IMR-90 (cell line): ENCODE data around the gene PEF1. TPM values are rescaled to one million over a fixed set of nuclear protein-coding genes. Genes with fewer than 3 reads are reported as not detected.

Experiments
- ATAC-seq: fragments of 200-7000 bp; cut with Tn5 transposase; 2 replicates; pipeline ENCODE4 v1.9.1; 2020; ENCODE audit warnings: low read depth, mild to moderate bottlenecking, moderate library complexity
- BruUV-seq: library from RNA; stranded (reverse); fragments of 400-500 nt; replicated peaks from 2 replicates; lab custom pipeline; 2021; lab: Mats Ljungman, UMichigan
- CTCF ChIA-PET: fragments of 300-600 bp; formaldehyde crosslinking; extraction: SDS; loops from one replicate; lab custom pipeline; 2021; ENCODE audit warnings: antibody characterized with exemption; lab: Yijun Ruan, JAX
- POLR2A ChIA-PET: fragments of 300-600 bp; sonication (Branson Sonifier 250); formaldehyde crosslinking; loops from one replicate; lab custom pipeline; 2022; ENCODE audit warnings: antibody characterized with exemption; ENCODE audit not compliant: unreplicated experiment; lab: Charles Lee
- DNase-seq: peaks from one replicate; pipeline ENCODE4 v3.0.0; 2013
- H2AFZ ChIP-seq: replicated peaks from 2 replicates; pipeline ENCODE3; 2013; ENCODE audit warnings: low read length, mild to moderate bottlenecking; ENCODE audit not compliant: poor library complexity
- H2AK5ac ChIP-seq: 2 replicates; pipeline ENCODE4 v1.6.1; 2013; ENCODE audit warnings: low read depth, low read length, inconsistent platforms
- H2AK9ac ChIP-seq: replicated peaks from 2 replicates; pipeline ENCODE3; 2013; ENCODE audit warnings: mild to moderate bottlenecking, low read depth, low read length, moderate library complexity; ENCODE audit not compliant: poor library complexity
- H2BK120ac ChIP-seq: 2 replicates; pipeline ENCODE4 v1.6.1; 2013; ENCODE audit warnings: low read depth, low read length, inconsistent platforms
- H2BK15ac ChIP-seq: 3 replicates; pipeline ENCODE4 v1.6.1; 2013; ENCODE audit warnings: low read depth, low read length, inconsistent platforms
- H2BK20ac ChIP-seq: 2 replicates; pipeline ENCODE4 v1.6.1; 2013; ENCODE audit warnings: low read depth, mild to moderate bottlenecking, inconsistent platforms, low read length, moderate library complexity
- H2BK5ac ChIP-seq: 2 replicates; pipeline ENCODE4 v1.6.1; 2013; ENCODE audit warnings: mild to moderate bottlenecking, low read depth, low read length, inconsistent platforms; ENCODE audit not compliant: poor library complexity, severe bottlenecking
- H3K14ac ChIP-seq: replicated peaks from 2 replicates; pipeline ENCODE4 v1.6.1; 2013; ENCODE audit warnings: low read depth, low read length, inconsistent platforms
- H3K18ac ChIP-seq: 2 replicates; pipeline ENCODE4 v1.6.1; 2013; ENCODE audit warnings: low read depth, low read length, control low read depth
- H3K23ac ChIP-seq: 2 replicates; pipeline ENCODE4 v1.6.1; 2013; ENCODE audit warnings: low read depth, low read length, inconsistent platforms
- H3K27ac ChIP-seq: 2 replicates; pipeline ENCODE4 v1.5.1; 2013; ENCODE audit warnings: mild to moderate bottlenecking, control low read depth, low read length; ENCODE audit not compliant: insufficient read depth
- H3K27me3 ChIP-seq: 2 replicates; pipeline ENCODE4 v1.6.1; 2013; ENCODE audit warnings: low read length; ENCODE audit not compliant: control insufficient read depth, insufficient read depth
- H3K36me3 ChIP-seq: 2 replicates; pipeline ENCODE4 v1.6.1; 2013; ENCODE audit warnings: low read length, mixed read lengths; ENCODE audit not compliant: control insufficient read depth, insufficient read depth
- H3K4ac ChIP-seq: 2 replicates; pipeline ENCODE4 v1.6.1; 2013; ENCODE audit warnings: low read depth, low read length, inconsistent platforms
- H3K4me1 ChIP-seq: 2 replicates; pipeline ENCODE4 v1.6.1; 2013; ENCODE audit warnings: low read length, mixed read lengths; ENCODE audit not compliant: control insufficient read depth, insufficient read depth
- H3K4me2 ChIP-seq: 2 replicates; pipeline ENCODE4 v1.6.1; 2013; ENCODE audit warnings: low read depth, mild to moderate bottlenecking, control low read depth, low read length, moderate library complexity
- H3K4me3 ChIP-seq: 2 replicates; pipeline ENCODE4 v1.5.1; 2013; ENCODE audit warnings: low read depth, mild to moderate bottlenecking, control low read depth, low read length, moderate library complexity; ENCODE audit not compliant: insufficient read depth
- H3K56ac ChIP-seq: 2 replicates; pipeline ENCODE4 v1.6.1; 2013; ENCODE audit warnings: low read length, inconsistent platforms; ENCODE audit not compliant: insufficient read depth; ENCODE audit errors: extremely low read depth
- H3K79me1 ChIP-seq, 2 experiments: 2 replicates each; pipeline ENCODE4 v1.6.1; 2013; ENCODE audit warnings: low read length in 2 of 2, inconsistent platforms in 1 of 2, low read depth in 1 of 2
- H3K9ac ChIP-seq: 2 replicates; pipeline ENCODE4 v1.6.1; 2013; ENCODE audit warnings: low read depth, low read length, control low read depth
- H3K9me1 ChIP-seq: 2 replicates; pipeline ENCODE4 v1.6.1; 2013; ENCODE audit warnings: low read length, inconsistent platforms; ENCODE audit not compliant: insufficient read depth
- H3K9me3 ChIP-seq: 2 replicates; pipeline ENCODE4 v1.6.1; 2013; ENCODE audit warnings: low read length; ENCODE audit not compliant: control insufficient read depth, insufficient read depth
- H4K20me1 ChIP-seq: 2 replicates; pipeline ENCODE4 v1.6.1; 2013; ENCODE audit warnings: low read length, inconsistent platforms; ENCODE audit not compliant: insufficient read depth
- H4K5ac ChIP-seq: 2 replicates; pipeline ENCODE4 v1.6.1; 2013; ENCODE audit warnings: mild to moderate bottlenecking, low read depth, low read length, control low read depth
- H4K8ac ChIP-seq, 2 experiments: 2 replicates each; pipeline ENCODE4 v1.6.1; 2013; ENCODE audit warnings: low read depth in 2 of 2, low read length in 2 of 2, control low read depth in 1 of 2, inconsistent platforms in 1 of 2
- H4K91ac ChIP-seq: 2 replicates; pipeline ENCODE4 v1.6.1; 2013; ENCODE audit warnings: low read depth, low read length, inconsistent platforms; ENCODE audit not compliant: insufficient read depth
- MAZ ChIP-seq: IDR thresholded peaks from 2 replicates; pipeline ENCODE4 v1.6.1; 2012; ENCODE audit warnings: low read depth, mild to moderate bottlenecking, low read length, improper control_type of control experiment, moderate library complexity, borderline replicate concordance
- MXI1 ChIP-seq: IDR thresholded peaks from 2 replicates; pipeline ENCODE4 v1.6.1; 2012; ENCODE audit warnings: low read depth, mild to moderate bottlenecking, low read length, moderate library complexity, borderline replicate concordance
- RAD21 ChIP-seq: IDR thresholded peaks from 2 replicates; pipeline ENCODE4 v1.6.1; 2012; ENCODE audit warnings: low read length, improper control_type of control experiment
- RCOR1 ChIP-seq: IDR thresholded peaks from 2 replicates; pipeline ENCODE4 v1.6.1; 2012; ENCODE audit warnings: mild to moderate bottlenecking, low read length, improper control_type of control experiment; ENCODE audit not compliant: insufficient replicate concordance
- WGBS, 2 experiments: methylation state at CpG; one replicate each; pipeline versions ENCODE4 v1.1.5 to v1.1.7; 2013; ENCODE audit warnings: missing lambda C conversion rate in 2 of 2; ENCODE audit not compliant: insufficient read length in 1 of 2; ENCODE audit errors: extremely low coverage in 2 of 2; 5-methylcytosine and 5-hydroxymethylcytosine counted together
- dilution Hi-C: fragments of 300-500 bp; cut with HindIII; formaldehyde crosslinking; loops from one replicate; pipeline ENCODE4 v1.14.3; 2018; ENCODE audit warnings: low sequenced_read_pairs; ENCODE audit not compliant: unreplicated experiment
- in situ Hi-C: fragments of 300-500 bp; cut with MboI; formaldehyde crosslinking; loops from 3 replicates; pipeline ENCODE4 v1.14.3; 2019; ENCODE audit warnings: low sequenced_read_pairs, inconsistent platforms, mixed read lengths
- intact Hi-C: fragments of 100-400 bp; cut with micrococcal nuclease; formaldehyde crosslinking; loops from 2 replicates; pipeline ENCODE4 v1.10.0; 2022
- polyA plus RNA-seq, 3 experiments: library from polyadenylated mRNA; depleted of rRNA; stranded (reverse); fragments of >200 nt; gene quantifications; 2 replicates each; pipeline ENCODE4 v1.2.3, GENCODE V29; 2012; ENCODE audit warnings: low replicate concordance in 1 of 3
- total RNA-seq: library from RNA; depleted of rRNA; stranded (reverse); fragments of >200 nt; gene quantifications from 2 replicates; pipeline ENCODE4 v1.2.3, GENCODE V29; 2012

PEF1 gene
- total and polyA plus RNA-seq, 2 of the 4 experiments (the other 2 are of a cell fraction), result 84.2 to 104 TPM

DNA sequence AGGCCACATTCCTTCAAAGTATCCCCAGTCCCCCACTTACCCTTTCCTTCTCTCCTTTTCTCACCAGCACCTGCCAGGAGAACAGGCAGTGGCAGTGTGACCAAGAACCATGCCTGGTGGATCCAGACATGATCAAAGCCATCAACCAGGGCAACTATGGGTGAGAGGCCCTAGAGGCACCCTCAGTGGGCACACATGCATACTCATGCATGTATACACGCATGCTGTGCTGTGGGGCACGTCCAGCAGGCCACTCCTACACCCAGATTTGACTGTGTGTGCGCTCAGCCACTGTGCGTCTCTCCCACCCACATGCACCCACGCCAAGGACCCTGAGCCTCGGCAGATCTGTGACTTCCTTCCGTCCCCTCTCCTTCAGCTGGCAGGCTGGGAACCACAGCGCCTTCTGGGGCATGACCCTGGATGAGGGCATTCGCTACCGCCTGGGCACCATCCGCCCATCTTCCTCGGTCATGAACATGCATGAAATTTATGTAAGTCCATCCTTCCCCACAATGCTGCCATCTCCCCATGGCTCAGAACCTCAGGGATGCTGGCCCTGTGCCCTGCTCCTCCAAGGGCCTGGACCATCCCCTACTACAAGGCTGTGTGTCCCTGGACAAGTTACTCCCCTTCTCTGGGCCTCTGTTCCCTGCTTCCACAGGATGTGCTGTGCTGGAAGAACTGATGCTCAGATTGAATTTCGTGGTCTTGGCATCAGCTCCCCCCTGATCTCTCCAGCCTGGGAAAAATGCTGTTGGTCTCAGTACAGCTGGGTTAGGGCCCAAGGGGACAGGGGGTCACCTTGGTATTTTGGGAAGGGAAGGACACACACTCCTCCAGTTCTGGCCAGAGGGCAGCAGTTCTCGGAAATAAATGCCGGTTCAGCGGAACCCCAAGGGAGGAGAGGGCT is 61.3 kb downstream of the PEF1 start:
- no peaks in the 10 kb centered on the region for H3K79me1 ChIP-seq
- H2AFZ ChIP-seq, result peak overlapping the region; percentile 24
- no peaks in the 10 kb centered on the region for H3K9me3 ChIP-seq
- no TSS peak for BruUV-seq
- no peak overlapping the region for H4K5ac ChIP-seq
- no peak overlapping the region for H3K9ac ChIP-seq
- no peak overlapping the region for H2BK5ac ChIP-seq
- no peak overlapping the region for H2BK120ac ChIP-seq
- no peak overlapping the region for H2BK15ac ChIP-seq
- no peak overlapping the region for H3K27ac ChIP-seq
- no peak overlapping the region for H3K4me2 ChIP-seq
- no peaks in the 10 kb centered on the region; the same call in 1 of the 2 replicates for H4K20me1 ChIP-seq
- H2AK5ac ChIP-seq, result peak overlapping the region; percentile 6; the same call in 1 of the 2 replicates
- H3K4ac ChIP-seq, result no peak overlapping the region
- H3K27me3 ChIP-seq, result peaks cover 7% of the 10 kb centered on the region
- no peak overlapping the region for H4K91ac ChIP-seq
- ChIA-PET POLR2A (no interaction called here), CTCF (no interaction called here)
- no peak overlapping the region for H3K23ac ChIP-seq
- H2BK20ac ChIP-seq, result no peak overlapping the region
- H2AK9ac ChIP-seq, result no peak overlapping the region
- no peak overlapping the region for H3K14ac ChIP-seq
- dilution Hi-C loops, result no loop called here
- H3K9me1 ChIP-seq, result peaks cover 6% of the 10 kb centered on the region; the same call in 1 of the 2 replicates
- no peaks in the 10 kb centered on the region for H3K36me3 ChIP-seq
- DNase-seq (no peak), ATAC-seq (no peak)
- TF ChIP-seq RCOR1, result no peak
- no peak for TF ChIP-seq MXI1
- TF ChIP-seq MAZ, result no peak
- TF ChIP-seq RAD21, result no peak
- in situ Hi-C loops, result no loop called here
- intact Hi-C loops, result no loop called here
- H3K4me1 ChIP-seq, result peaks cover 19% of the 10 kb centered on the region; the same call in 1 of the 2 replicates
- no peak overlapping the region for H3K18ac ChIP-seq
- H4K8ac ChIP-seq, result no peak overlapping the region
- no peak overlapping the region for H3K4me3 ChIP-seq
- WGBS, 2 experiments, result 89% methylated on average over 7 of the region's 16 CpGs; no CpG with 5 or more reads in 1 of the 2 experiments
- H3K56ac ChIP-seq, result no peak overlapping the region
